CD4-positive, alpha-beta T cell treated with Interleukin-10 for 1 hour (primary cell): ENCODE data around the gene RPL37A.

Source experiments
- DNase-seq: peaks from one replicate; pipeline ENCODE4 v3.0.0-alpha.2; 2020

The RPL37A gene

GRCh38 chr2:216551234-216552068, 52.8 kb downstream of the RPL37A start:
- no peak for DNase-seq

DNA sequence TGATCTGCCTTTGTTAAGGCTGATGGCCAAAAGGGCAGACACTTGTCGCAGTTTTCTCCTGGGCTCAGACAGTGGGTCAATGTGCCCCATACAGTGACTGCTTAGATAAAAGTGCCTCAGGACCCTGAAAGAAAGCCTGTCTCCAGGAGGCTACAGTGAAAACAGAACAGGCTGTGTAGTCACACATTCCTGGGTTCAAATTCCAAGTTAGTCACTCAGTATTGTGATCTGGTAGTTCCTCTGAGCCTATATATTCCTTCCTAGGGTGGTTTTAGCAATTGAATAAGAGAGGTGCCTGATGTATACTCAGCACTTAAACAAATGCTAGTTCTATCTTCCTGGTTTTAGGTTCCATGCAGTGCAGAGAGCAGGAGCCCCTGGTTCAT, 54.4 kb downstream of the RPL37A start:
- no peak for DNase-seq
